ENCODE results near the gene MAML3.

Gene MAML3

DNA sequence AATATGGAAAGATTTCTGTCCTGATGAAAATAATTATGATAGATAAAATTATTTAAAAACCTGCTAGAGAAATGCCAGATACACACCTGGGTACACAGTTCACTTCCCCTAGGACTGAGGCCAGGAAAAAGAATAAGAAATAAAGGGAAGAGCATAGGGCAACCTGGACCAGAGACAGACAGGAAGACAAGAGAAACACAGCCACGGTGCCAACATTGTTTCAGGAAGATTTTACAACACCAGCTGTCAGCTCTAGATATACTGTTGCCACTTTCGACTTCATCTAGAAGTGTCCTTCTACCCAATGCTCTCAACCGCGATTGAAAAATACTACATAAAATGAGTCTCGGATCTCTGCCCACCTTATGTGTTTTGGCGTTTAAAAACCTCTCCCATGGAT lies 128.5 kb downstream of the MAML3 start:
- Histone ChIP-seq H3K9me3 (replicated peaks in 1 of 2; ENCODE audit: control insufficient read depth in 2 of 2, insufficient read depth in 1 of 2, low read depth in 1 of 2, low read length in 2 of 2) (peaks cover 0 to 2% of the 10 kb centered on the region in 2 donors), H4K91ac (ENCODE audit: low read depth, low read length, poor library complexity) (no peak overlapping the region), H3K27ac (replicated peaks; ENCODE audit: low read length) (no peak overlapping the region), H3K27me3 (ENCODE audit: control insufficient read depth in 3 of 3, insufficient read depth in 3 of 3, low read depth in 1 of 3, low read length in 3 of 3) (no peaks in the 10 kb centered on the region), H3K18ac (ENCODE audit: low read length) (no peak overlapping the region), H3K9ac (ENCODE audit: low read depth, low read length, poor library complexity) (no peak overlapping the region), H2BK15ac (ENCODE audit: low read length) (no peak overlapping the region), H2AFZ (ENCODE audit: low read length) (no peak overlapping the region), H2AK5ac (ENCODE audit: low read depth, low read length) (no peak overlapping the region), H3K36me3 (replicated peaks in 1 of 2; ENCODE audit: control insufficient read depth in 2 of 2, insufficient read depth in 2 of 2, low read length in 2 of 2) (no peaks in the 10 kb centered on the region), H3K4me2 (ENCODE audit: insufficient read depth, low read length, poor library complexity, severe bottlenecking) (no peak overlapping the region), H3K14ac (ENCODE audit: low read length) (no peak overlapping the region), H3K23ac (ENCODE audit: low read depth, low read length, poor library complexity) (no peak overlapping the region), H2BK120ac (ENCODE audit: low read depth, low read length) (no peak overlapping the region), H3K4me1 (ENCODE audit: control insufficient read depth in 2 of 2, insufficient read depth in 1 of 2, low read depth in 1 of 2, low read length in 2 of 2) (peaks cover 3 to 4% of the 10 kb centered on the region in 2 donors), H3K4me3 (ENCODE audit: low read length in 2 of 2) (no peak overlapping the region), H3K79me1 (ENCODE audit: low read depth, low read length) (no peaks in the 10 kb centered on the region), H2BK5ac (ENCODE audit: low read length) (no peak overlapping the region), H3K4ac (ENCODE audit: low read length) (no peak overlapping the region), H4K8ac (ENCODE audit: low read depth, low read length) (no peak overlapping the region), H2BK12ac (ENCODE audit: low read length) (no peak overlapping the region)
- no peak for DNase-seq (ENCODE audit: low spot score)
- WGBS, 2 donors (ENCODE audit: extremely low coverage in 2 of 2, insufficient read length in 2 of 2, insufficient replicate concordance in 1 of 2), result no CpG with 5 or more reads among the region's 6 CpGs

- Histone ChIP-seq H3K23ac (ENCODE audit: low read depth, low read length, poor library complexity) (no peak overlapping the region), H2BK15ac (ENCODE audit: low read length) (no peak overlapping the region), H3K4ac (ENCODE audit: low read length) (no peak overlapping the region), H3K27me3 (ENCODE audit: control insufficient read depth in 3 of 3, insufficient read depth in 3 of 3, low read depth in 1 of 3, low read length in 3 of 3) (no peaks in the 10 kb centered on the region), H3K27ac (replicated peaks; ENCODE audit: low read length) (no peak overlapping the region), H3K4me1 (ENCODE audit: control insufficient read depth in 2 of 2, insufficient read depth in 1 of 2, low read depth in 1 of 2, low read length in 2 of 2) (peaks cover 10 to 11% of the 10 kb centered on the region in 2 donors), H3K79me1 (ENCODE audit: low read depth, low read length) (no peaks in the 10 kb centered on the region), H2BK5ac (ENCODE audit: low read length) (no peak overlapping the region), H3K9ac (ENCODE audit: low read depth, low read length, poor library complexity) (no peak overlapping the region), H3K9me3 (replicated peaks in 1 of 2; ENCODE audit: control insufficient read depth in 2 of 2, insufficient read depth in 1 of 2, low read depth in 1 of 2, low read length in 2 of 2) (peaks cover under 1 to 2% of the 10 kb centered on the region in 2 donors), H3K36me3 (replicated peaks in 1 of 2; ENCODE audit: control insufficient read depth in 2 of 2, insufficient read depth in 2 of 2, low read length in 2 of 2) (no peaks in the 10 kb centered on the region), H2BK12ac (ENCODE audit: low read length) (no peak overlapping the region), H3K18ac (ENCODE audit: low read length) (no peak overlapping the region), H2BK120ac (ENCODE audit: low read depth, low read length) (no peak overlapping the region), H3K4me3 (ENCODE audit: low read length in 2 of 2) (no peak overlapping the region), H2AK5ac (ENCODE audit: low read depth, low read length) (no peak overlapping the region), H4K8ac (ENCODE audit: low read depth, low read length) (no peak overlapping the region), H4K91ac (ENCODE audit: low read depth, low read length, poor library complexity) (no peak overlapping the region), H3K14ac (ENCODE audit: low read length) (no peak overlapping the region), H2AFZ (ENCODE audit: low read length) (no peak overlapping the region), H3K4me2 (ENCODE audit: insufficient read depth, low read length, poor library complexity, severe bottlenecking) (no peak overlapping the region)
- no CpG with 5 or more reads among the region's 4 CpGs for WGBS, 2 donors (ENCODE audit: extremely low coverage in 2 of 2, insufficient read length in 2 of 2, insufficient replicate concordance in 1 of 2)
- DNase-seq (ENCODE audit: low spot score), result no peak
Measured at GRCh38 chr4:140020457-140021361, 133.3 kb downstream of the MAML3 start.

DNA sequence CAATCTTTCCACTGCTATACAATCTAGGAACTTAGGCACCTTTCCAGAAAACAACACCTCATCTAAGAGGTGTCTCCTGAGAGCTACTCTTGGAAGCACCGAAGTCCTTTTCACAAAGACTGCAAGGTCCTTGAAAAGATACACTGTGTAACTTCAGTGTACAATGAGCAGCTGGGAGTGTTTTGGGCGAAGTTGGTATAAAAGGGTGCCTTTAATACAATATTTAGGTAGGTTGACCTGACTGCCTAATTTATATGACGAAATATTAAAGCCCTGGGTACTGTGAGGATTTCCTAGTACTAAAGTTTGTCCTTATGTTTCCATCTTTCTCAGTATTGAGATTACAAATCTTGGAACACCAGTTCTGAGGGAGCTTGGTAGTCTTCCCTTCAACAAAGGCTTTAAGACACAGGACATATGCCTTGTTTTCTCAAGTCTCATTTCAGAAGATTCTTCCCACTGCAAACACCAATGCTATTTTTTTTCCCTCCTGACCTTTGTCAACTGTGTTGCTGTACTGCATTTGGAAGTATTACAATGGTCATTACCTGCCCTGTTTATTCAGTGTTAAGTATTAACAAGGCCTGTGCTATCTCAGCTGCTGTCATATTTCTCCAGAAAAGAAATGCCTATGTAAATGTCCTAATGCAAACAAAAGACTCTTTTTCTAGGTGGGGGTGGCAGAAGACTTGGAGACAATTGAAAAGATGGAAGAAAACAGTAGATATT lies 134.2 kb downstream of the MAML3 start:
- Histone ChIP-seq H3K23ac (ENCODE audit: low read depth, low read length, poor library complexity) (no peak overlapping the region), H3K79me1 (ENCODE audit: low read depth, low read length) (no peaks in the 10 kb centered on the region), H3K9ac (ENCODE audit: low read depth, low read length, poor library complexity) (no peak overlapping the region), H3K27me3 (ENCODE audit: control insufficient read depth in 3 of 3, insufficient read depth in 3 of 3, low read depth in 1 of 3, low read length in 3 of 3) (no peaks in the 10 kb centered on the region), H3K14ac (ENCODE audit: low read length) (no peak overlapping the region), H3K4ac (ENCODE audit: low read length) (no peak overlapping the region), H2BK15ac (ENCODE audit: low read length) (no peak overlapping the region), H3K4me3 (ENCODE audit: low read length in 2 of 2) (no peak overlapping the region), H4K91ac (ENCODE audit: low read depth, low read length, poor library complexity) (no peak overlapping the region), H2BK12ac (ENCODE audit: low read length) (no peak overlapping the region), H2AFZ (ENCODE audit: low read length) (no peak overlapping the region), H2BK5ac (ENCODE audit: low read length) (no peak overlapping the region), H4K8ac (ENCODE audit: low read depth, low read length) (no peak overlapping the region), H3K27ac (replicated peaks; ENCODE audit: low read length) (no peak overlapping the region), H3K18ac (ENCODE audit: low read length) (no peak overlapping the region), H2BK120ac (ENCODE audit: low read depth, low read length) (no peak overlapping the region), H3K4me2 (ENCODE audit: insufficient read depth, low read length, poor library complexity, severe bottlenecking) (no peak overlapping the region), H3K4me1 (ENCODE audit: control insufficient read depth in 2 of 2, insufficient read depth in 1 of 2, low read depth in 1 of 2, low read length in 2 of 2) (peaks cover 10 to 11% of the 10 kb centered on the region in 2 donors), H2AK5ac (ENCODE audit: low read depth, low read length) (no peak overlapping the region), H3K36me3 (replicated peaks in 1 of 2; ENCODE audit: control insufficient read depth in 2 of 2, insufficient read depth in 2 of 2, low read length in 2 of 2) (no peaks in the 10 kb centered on the region), H3K9me3 (replicated peaks in 1 of 2; ENCODE audit: control insufficient read depth in 2 of 2, insufficient read depth in 1 of 2, low read depth in 1 of 2, low read length in 2 of 2) (peaks cover 2 to 4% of the 10 kb centered on the region in 2 donors)
- no CpG with 5 or more reads among the region's 3 CpGs for WGBS, 2 donors (ENCODE audit: extremely low coverage in 2 of 2, insufficient read length in 2 of 2, insufficient replicate concordance in 1 of 2)
- no peak for DNase-seq (ENCODE audit: low spot score)
